ENCODE measurements around the gene SLC25A26. TPM values are rescaled to one million over a fixed set of nuclear protein-coding genes. Genes with fewer than 3 reads are reported as not detected.
"Not testable (repeated sequence)": the region's sequence is repeated elsewhere in the genome, so short reads cannot be mapped to it uniquely, and the experiment has no call there.

Gene SLC25A26
- total and polyA plus RNA-seq, 7 experiments from 2014 or later = 14.1 to 51.3 (median 21.7) TPM

DNA sequence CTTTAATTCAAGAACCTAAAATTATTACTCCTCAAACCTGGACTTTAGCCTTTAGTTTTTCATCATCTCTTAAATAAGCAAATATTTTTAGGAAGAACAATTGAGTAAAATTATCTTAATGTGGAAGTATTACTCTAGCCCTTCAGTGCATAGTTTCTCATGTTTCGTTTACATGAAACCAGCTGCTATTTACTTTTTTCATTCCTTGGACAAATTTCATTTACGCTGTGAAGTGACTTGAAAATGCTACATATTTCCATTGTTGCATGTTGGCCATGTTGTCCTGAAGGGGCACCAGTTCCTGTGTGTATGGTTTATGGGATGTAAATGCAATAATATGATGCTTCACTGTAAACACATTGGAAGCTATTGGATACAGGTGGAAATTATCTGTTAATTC is 49.9 kb downstream of the SLC25A26 start:
- H3K4me3 Mint-ChIP-seq = no peak overlapping the region
- DNase-seq = no peak
- CTCF ChIA-PET = no interaction called here

GRCh38 chr3:66271231-66271630 is 50.4 kb downstream of the SLC25A26 start:
- Histone ChIP-seq H3K4me3 (ENCODE audit: low read length) (no peak overlapping the region), H3K27me3 (ENCODE audit: control insufficient read depth in 2 of 2, insufficient read depth in 2 of 2, low read length in 2 of 2) (no peaks in the 10 kb centered on the region), H3K27ac (ENCODE audit: low read depth, low read length) (no peak overlapping the region), H3K4me1 (ENCODE audit: control insufficient read depth in 2 of 2, insufficient read depth in 2 of 2, low read length in 2 of 2) (no peaks in the 10 kb centered on the region), H3K36me3 (ENCODE audit: control insufficient read depth in 2 of 3, insufficient read depth in 3 of 3, low read length in 3 of 3) (peaks cover 0 to 9% (median 0%) of the 10 kb centered on the region in 3 experiments), H3K9me3 (ENCODE audit: control insufficient read depth in 2 of 3, low read length in 3 of 3) (no peaks in the 10 kb centered on the region)
- Mint-ChIP-seq H3K9me3 (no peaks in the 10 kb centered on the region), H3K36me3 (peaks cover 0 to 41% (median 6%) of the 10 kb centered on the region in 5 donors), H3K4me3 (no peak overlapping the region), H3K27me3 (no peaks in the 10 kb centered on the region), H3K4me1 (peaks cover 0 to 6% (median 1%) of the 10 kb centered on the region in 7 donors), H3K27ac (peak overlapping the region in 1 of 9 donors; percentile 57)
- no peak for DNase-seq
- ChIA-PET CTCF (interaction anchor here (1.3 kb wide), 1 partner anchor 137 kb away, joined by 5 read pairs; no protein-coding TSS in a partner anchor), POLR2A (no interaction called here)
- intact Hi-C loops (cut with micrococcal nuclease) = no loop called here
- no peak for ATAC-seq

More for the DNA sequence above, 49.9 kb downstream of the SLC25A26 start:
- Histone ChIP-seq H3K4me3 (ENCODE audit: low read length) (no peak overlapping the region), H3K9me3 (ENCODE audit: control insufficient read depth in 2 of 3, low read length in 3 of 3) (no peaks in the 10 kb centered on the region), H3K36me3 (ENCODE audit: control insufficient read depth in 2 of 3, insufficient read depth in 3 of 3, low read length in 3 of 3) (peaks cover 0 to 9% (median 0%) of the 10 kb centered on the region in 3 experiments), H3K27ac (ENCODE audit: low read depth, low read length) (no peak overlapping the region), H3K27me3 (ENCODE audit: control insufficient read depth in 2 of 2, insufficient read depth in 2 of 2, low read length in 2 of 2) (no peaks in the 10 kb centered on the region), H3K4me1 (ENCODE audit: control insufficient read depth in 2 of 2, insufficient read depth in 2 of 2, low read length in 2 of 2) (no peaks in the 10 kb centered on the region)
- Mint-ChIP-seq H3K4me1 (peaks cover 0 to 6% (median 0%) of the 10 kb centered on the region in 7 donors), H3K9me3 (no peaks in the 10 kb centered on the region), H3K36me3 (peaks cover 0 to 45% (median 6%) of the 10 kb centered on the region in 5 donors), H3K27ac (no peak overlapping the region), H3K27me3 (no peaks in the 10 kb centered on the region)
- intact Hi-C loops (cut with micrococcal nuclease) = no loop called here
- POLR2A ChIA-PET = no interaction called here
- ATAC-seq = no peak

DNA sequence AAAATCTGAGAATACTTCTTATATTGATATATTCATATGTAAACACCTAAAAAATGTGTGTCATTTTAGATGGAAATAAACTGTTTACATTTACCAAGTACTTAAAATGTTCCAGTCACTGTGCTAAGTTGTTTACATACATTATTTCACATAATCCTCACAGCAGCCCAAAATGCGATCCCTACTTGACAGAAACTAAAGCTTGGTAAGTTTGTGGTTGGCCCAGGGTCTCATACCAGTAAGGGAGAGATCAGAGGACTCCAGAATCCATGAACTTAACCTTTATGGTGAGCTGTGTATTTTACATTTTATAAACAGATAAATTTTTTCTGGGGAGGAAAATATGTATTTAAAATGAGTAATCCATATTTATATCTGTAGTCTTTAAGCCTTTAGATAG is 51.2 kb downstream of the SLC25A26 start:
- Histone ChIP-seq H3K4me1 (ENCODE audit: control insufficient read depth in 2 of 2, insufficient read depth in 2 of 2, low read length in 2 of 2) (peaks cover 0 to 2% of the 10 kb centered on the region in 2 donors), H3K4me3 (ENCODE audit: low read length) (no peak overlapping the region), H3K36me3 (ENCODE audit: control insufficient read depth in 2 of 3, insufficient read depth in 3 of 3, low read length in 3 of 3) (peaks cover 0 to 7% (median 0%) of the 10 kb centered on the region in 3 experiments), H3K9me3 (ENCODE audit: control insufficient read depth in 2 of 3, low read length in 3 of 3) (no peaks in the 10 kb centered on the region), H3K27me3 (ENCODE audit: control insufficient read depth in 2 of 2, insufficient read depth in 2 of 2, low read length in 2 of 2) (no peaks in the 10 kb centered on the region), H3K27ac (ENCODE audit: low read depth, low read length) (no peak overlapping the region)
- Mint-ChIP-seq H3K9me3 (no peaks in the 10 kb centered on the region), H3K36me3 (peaks cover 0 to 35% (median 6%) of the 10 kb centered on the region in 5 donors), H3K4me1 (peaks cover 3 to 9% (median 7%) of the 10 kb centered on the region in 7 donors), H3K27me3 (no peaks in the 10 kb centered on the region), H3K27ac (no peak overlapping the region), H3K4me3 (no peak overlapping the region)
- ChIA-PET CTCF (interaction anchor here (1.3 kb wide), 1 partner anchor 136 kb away, joined by 5 read pairs; no protein-coding TSS in a partner anchor), POLR2A (no interaction called here)
- intact Hi-C loops (cut with micrococcal nuclease) = no loop called here
- DNase-seq = no peak
- no peak for ATAC-seq

GRCh38 chr3:66274837-66275236 is 54.0 kb downstream of the SLC25A26 start:
- H3K4me3 ChIP-seq (ENCODE audit: low read length); H3K4me3 Mint-ChIP-seq; POLR2A ChIA-PET; H3K27ac ChIP-seq (ENCODE audit: low read depth, low read length); H3K9me3 Mint-ChIP-seq; H3K27ac Mint-ChIP-seq; H3K9me3 ChIP-seq (ENCODE audit: control insufficient read depth in 2 of 3, low read length in 3 of 3); ATAC-seq; H3K27me3 ChIP-seq (ENCODE audit: control insufficient read depth in 2 of 2, insufficient read depth in 2 of 2, low read length in 2 of 2); H3K36me3 ChIP-seq (ENCODE audit: control insufficient read depth in 2 of 3, insufficient read depth in 3 of 3, low read length in 3 of 3); DNase-seq; H3K27me3 Mint-ChIP-seq: not testable (repeated sequence)
- peaks cover 8 to 23% (median 20%) of the 10 kb centered on the region in 7 donors for H3K4me1 Mint-ChIP-seq
- CTCF ChIA-PET = interaction anchor here (0.6 to 1.0 kb wide), 3 partner anchors 21 to 547 kb away, joined by 3 read pairs; no protein-coding TSS in a partner anchor
- peaks cover 0 to 22% (median 3%) of the 10 kb centered on the region in 5 donors for H3K36me3 Mint-ChIP-seq
- intact Hi-C loops (cut with micrococcal nuclease) = loop anchor here in 1 of 2 donors (5.0 kb wide), 1 partner anchor 117 kb away; no protein-coding TSS in a partner anchor
- peaks cover 3 to 16% of the 10 kb centered on the region in 2 donors for H3K4me1 ChIP-seq (ENCODE audit: control insufficient read depth in 2 of 2, insufficient read depth in 2 of 2, low read length in 2 of 2)

- Histone ChIP-seq H3K27me3 (ENCODE audit: control insufficient read depth in 2 of 2, insufficient read depth in 2 of 2, low read length in 2 of 2) (no peaks in the 10 kb centered on the region), H3K27ac (ENCODE audit: low read depth, low read length) (no peak overlapping the region), H3K36me3 (ENCODE audit: control insufficient read depth in 2 of 3, insufficient read depth in 3 of 3, low read length in 3 of 3) (no peaks in the 10 kb centered on the region), H3K4me1 (ENCODE audit: control insufficient read depth in 2 of 2, insufficient read depth in 2 of 2, low read length in 2 of 2) (peaks cover 12 to 28% of the 10 kb centered on the region in 2 donors), H3K9me3 (ENCODE audit: control insufficient read depth in 2 of 3, low read length in 3 of 3) (no peaks in the 10 kb centered on the region), H3K4me3 (ENCODE audit: low read length) (no peak overlapping the region)
- intact Hi-C loops (cut with micrococcal nuclease) = loop anchor here (1.0 to 5.0 kb wide), 10 partner anchors 22 to 546 kb away; partner anchors contain the start of gene LRIG1 (in 2 of the 2)
- no peaks in the 10 kb centered on the region for H3K27me3 Mint-ChIP-seq
- ATAC-seq (peak; percentile 81), DNase-seq (peak; percentile 19 to 68 (median 56))
- H3K4me3 Mint-ChIP-seq = no peak overlapping the region
- CTCF ChIA-PET = interaction anchor here (0.6 to 4.6 kb wide), 16 partner anchors 23 to 547 kb away, joined by 3 to 39 read pairs (median 4); no protein-coding TSS in a partner anchor
- peaks cover 15 to 37% (median 34%) of the 10 kb centered on the region in 7 donors for H3K4me1 Mint-ChIP-seq
- POLR2A ChIA-PET = interaction anchor here (0.6 kb wide), 1 partner anchor 117 kb away, joined by 4 read pairs; no protein-coding TSS in a partner anchor
- H3K27ac Mint-ChIP-seq = peak overlapping the region in 5 of 9 donors; percentile 9 to 61 (median 24)
- H3K9me3 Mint-ChIP-seq = no peaks in the 10 kb centered on the region
- H3K36me3 Mint-ChIP-seq = peaks cover 0 to 15% (median 3%) of the 10 kb centered on the region in 5 donors
Observed at GRCh38 chr3:66276705-66277274, 56.0 kb downstream of the SLC25A26 start.

DNA sequence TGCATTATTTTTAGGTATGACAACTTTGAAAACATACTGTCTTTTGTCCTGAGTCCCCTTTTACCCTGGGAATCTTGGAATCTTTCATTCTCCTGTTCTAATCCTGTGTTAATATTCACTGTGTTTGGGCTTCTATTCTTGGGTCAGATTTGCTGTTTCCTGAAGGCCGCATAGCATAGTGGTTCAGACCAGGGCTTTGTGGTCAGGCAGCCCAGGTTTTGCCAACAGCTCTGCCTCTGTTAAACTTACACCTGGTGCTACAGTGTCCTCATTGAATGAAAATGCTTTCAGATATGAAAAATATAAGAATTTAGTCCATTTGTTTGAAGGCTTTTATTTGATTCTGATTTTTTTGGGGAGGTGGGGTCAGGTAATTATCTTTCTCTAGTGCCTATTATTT is 58.4 kb downstream of the SLC25A26 start:
- Histone ChIP-seq H3K4me1 (ENCODE audit: control insufficient read depth in 2 of 2, insufficient read depth in 2 of 2, low read length in 2 of 2) (peaks cover 12 to 28% of the 10 kb centered on the region in 2 donors), H3K36me3 (ENCODE audit: control insufficient read depth in 2 of 3, insufficient read depth in 3 of 3, low read length in 3 of 3) (no peaks in the 10 kb centered on the region), H3K4me3 (ENCODE audit: low read length) (no peak overlapping the region), H3K27me3 (ENCODE audit: control insufficient read depth in 2 of 2, insufficient read depth in 2 of 2, low read length in 2 of 2) (no peaks in the 10 kb centered on the region), H3K27ac (ENCODE audit: low read depth, low read length) (no peak overlapping the region), H3K9me3 (ENCODE audit: control insufficient read depth in 2 of 3, low read length in 3 of 3) (no peaks in the 10 kb centered on the region)
- peak overlapping the region in 2 of 9 donors; percentile 51 to 59 for H3K27ac Mint-ChIP-seq
- POLR2A ChIA-PET = interaction anchor here (1.0 kb wide), 1 partner anchor 18 kb away, joined by 6 read pairs; no protein-coding TSS in a partner anchor
- H3K27me3 Mint-ChIP-seq = no peaks in the 10 kb centered on the region
- peaks cover 15 to 41% (median 34%) of the 10 kb centered on the region in 7 donors for H3K4me1 Mint-ChIP-seq
- H3K4me3 Mint-ChIP-seq = no peak overlapping the region
- no peak for DNase-seq
- no peaks in the 10 kb centered on the region for H3K9me3 Mint-ChIP-seq
- CTCF ChIA-PET = interaction anchor here (0.7 to 4.6 kb wide), 8 partner anchors 32 to 1890 kb away, joined by 3 to 39 read pairs (median 4); no protein-coding TSS in a partner anchor
- intact Hi-C loops (cut with micrococcal nuclease) = loop anchor here (2.0 to 5.0 kb wide), 2 partner anchors 113 to 660 kb away; no protein-coding TSS in a partner anchor
- peaks cover 0 to 7% (median 4%) of the 10 kb centered on the region in 5 donors for H3K36me3 Mint-ChIP-seq
- no peak for ATAC-seq
